Limb (tissue), 2 donors: ENCODE data around the gene MEGF6.

Experiments
- DNase-seq, 2 donors: peaks; one replicate each; pipeline ENCODE4 v3.0.0-alpha.2; 2016; ENCODE audit errors: extremely low spot score in 2 of 2

Gene MEGF6

DNA sequence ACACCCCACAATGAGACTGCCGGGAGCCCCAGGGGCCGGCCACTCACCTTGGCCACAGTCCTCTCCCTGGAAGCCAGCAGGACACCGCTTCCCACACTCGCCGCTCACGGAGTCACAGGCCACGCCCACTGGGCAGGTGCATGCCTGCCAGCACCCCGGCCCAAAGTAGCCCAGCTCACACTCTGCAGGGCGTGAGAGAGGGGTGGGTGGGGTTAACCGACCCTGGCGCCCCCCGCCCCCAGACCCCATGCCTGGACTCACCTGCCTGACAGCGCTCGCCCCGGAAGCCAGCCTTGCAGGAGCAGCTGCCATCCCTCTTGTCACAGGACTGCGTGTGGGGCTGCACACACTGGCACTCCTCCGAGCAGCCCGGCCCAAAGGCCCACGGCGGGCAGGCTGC is 106.1 kb downstream of the MEGF6 start:
- no peak for DNase-seq

- no peak for DNase-seq
These were observed 106.5 kb downstream of the MEGF6 start for GRCh38 chr1:3504822-3505153.

DNA sequence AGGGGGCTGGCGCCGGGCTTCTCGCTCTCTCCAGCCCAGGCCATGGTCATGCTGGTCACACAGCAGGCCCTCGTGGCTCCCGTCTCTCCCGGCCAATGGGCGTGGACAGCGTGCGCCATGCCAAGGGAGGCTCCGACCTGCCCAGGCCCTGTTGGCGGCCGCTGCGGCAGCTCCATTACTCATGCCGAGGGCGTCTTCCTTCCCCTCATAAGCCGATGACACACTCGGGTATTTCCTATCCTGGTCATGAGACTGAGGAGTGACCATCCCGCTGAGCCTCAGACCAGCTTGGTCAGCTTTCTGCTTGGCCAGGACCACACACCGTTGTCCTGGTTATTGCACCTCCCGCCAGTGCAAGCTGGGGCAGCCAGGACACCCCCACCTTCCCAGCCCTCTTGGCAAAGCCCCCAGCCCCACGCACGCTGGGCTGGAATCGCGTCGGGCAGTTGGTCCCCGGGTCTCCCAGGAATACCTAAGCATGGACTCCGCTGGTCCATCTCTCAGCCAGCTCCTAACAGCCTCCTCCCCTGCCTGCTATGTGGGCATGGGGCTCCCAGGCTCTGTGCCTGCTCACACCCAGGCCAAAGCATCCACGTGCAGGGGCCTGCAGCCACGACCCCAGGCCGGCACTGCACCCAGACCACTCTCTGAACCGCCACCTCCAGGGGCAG is 107.0 kb downstream of the MEGF6 start:
- no peak for DNase-seq

DNA sequence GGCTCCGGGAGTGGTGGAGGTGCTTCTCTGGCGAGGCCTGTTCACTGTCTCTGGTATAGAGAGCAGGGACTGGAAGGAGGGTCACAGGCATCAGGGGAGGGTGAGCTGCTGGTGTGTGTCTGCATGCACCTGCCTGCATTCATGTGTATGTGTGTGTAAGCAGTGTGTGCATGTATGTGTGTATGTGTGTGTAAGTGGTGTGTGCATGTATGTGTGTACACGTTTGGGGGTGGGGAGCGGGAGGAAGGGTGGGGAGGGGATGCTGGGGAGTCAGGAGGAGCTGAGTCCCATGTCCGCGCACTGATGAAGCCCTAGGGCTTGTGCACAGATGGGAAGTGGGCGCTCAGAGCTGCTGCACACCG is 107.8 kb downstream of the MEGF6 start:
- DNase-seq, result no peak

DNA sequence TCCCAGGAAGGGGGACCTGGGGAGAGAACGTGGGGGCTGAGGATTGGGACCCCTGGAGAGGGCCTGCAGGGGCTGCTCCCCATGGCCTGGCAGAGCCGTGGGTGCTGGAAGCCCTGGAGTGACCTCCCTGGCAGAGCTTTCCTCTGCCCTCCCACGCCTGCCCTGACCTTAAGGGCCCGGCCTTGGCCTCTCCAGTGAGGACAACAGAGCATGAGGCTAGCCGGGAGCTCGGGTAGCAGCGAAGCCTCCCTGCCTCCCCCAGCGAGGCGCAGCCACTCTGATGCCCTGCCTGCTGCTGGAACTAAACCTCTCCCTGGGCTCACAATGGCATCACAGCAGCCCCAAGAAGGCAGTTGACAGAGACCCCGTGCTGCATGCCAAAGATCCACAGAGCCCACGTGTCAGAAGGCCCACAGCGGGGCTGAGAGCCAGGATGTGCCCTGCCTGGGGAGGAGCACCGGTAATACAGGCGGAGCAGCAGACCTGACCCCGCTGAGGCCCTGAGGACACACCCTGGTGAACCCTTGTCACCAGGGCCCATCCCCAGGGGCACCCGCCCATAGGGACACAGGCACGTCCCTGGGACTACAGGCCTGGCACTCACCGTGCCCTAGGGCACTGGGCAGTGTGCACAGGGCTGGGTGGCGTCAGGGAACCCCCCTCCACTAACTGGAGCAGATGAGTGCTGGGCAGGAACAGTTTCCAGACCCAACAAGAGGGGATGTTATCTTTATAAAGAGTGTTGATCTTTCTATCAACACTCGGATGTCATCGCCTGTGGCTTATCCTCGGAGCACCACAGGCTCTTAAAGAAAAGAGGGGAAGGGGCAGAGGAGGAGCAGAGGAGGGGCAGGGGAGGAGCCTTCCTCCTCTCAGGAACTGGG is 108.4 kb downstream of the MEGF6 start:
- DNase-seq, result no peak

GRCh38 chr1:3501856-3502640 is 109.3 kb downstream of the MEGF6 start:
- DNase-seq, result peak in 1 of 2 donors; percentile 92

DNA sequence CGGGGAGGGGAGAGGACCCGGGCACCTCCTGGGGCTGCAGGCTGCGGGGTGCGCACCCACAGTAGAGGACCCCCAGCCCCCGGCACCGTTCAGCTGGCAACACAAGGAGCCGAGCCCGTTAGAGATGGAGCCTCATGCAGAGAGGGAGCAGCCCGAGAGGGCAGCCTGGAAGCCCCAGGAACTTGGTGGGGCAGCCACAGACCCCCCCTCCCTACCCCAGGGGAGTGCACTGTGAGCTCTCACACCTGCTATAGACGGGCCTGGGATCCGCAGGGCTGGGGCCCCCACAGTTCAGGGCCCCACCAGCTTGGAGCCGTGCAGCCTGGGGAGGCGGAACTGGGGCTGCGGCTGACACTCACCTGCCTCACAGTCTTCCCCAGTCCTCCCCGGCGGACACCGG is 109.9 kb downstream of the MEGF6 start:
- no peak for DNase-seq

GRCh38 chr1:3500265-3500835 is 111.0 kb downstream of the MEGF6 start:
- no peak for DNase-seq

DNA sequence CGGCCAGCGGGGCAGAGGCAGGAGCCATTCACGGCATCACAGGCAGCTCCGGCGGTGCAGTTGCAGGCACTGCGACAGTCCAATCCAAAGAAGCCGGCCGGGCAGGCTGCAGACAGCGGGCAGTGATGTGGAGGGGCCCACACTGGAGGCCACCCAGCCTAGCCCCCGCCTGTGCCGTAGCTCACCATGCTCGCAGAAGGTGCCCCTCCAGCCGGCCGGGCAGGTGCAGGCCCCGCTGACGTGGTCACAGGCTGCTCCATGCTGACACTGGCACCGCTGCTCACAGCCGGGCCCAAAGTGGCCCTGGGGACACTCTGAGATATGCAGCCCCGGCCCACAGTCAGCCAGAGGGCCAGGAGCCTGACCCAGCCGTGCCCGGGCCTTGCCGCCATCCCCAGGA is 111.7 kb downstream of the MEGF6 start:
- no peak for DNase-seq

- no peak for DNase-seq
These were observed 112.3 kb downstream of the MEGF6 start for GRCh38 chr1:3498986-3499385.

DNA sequence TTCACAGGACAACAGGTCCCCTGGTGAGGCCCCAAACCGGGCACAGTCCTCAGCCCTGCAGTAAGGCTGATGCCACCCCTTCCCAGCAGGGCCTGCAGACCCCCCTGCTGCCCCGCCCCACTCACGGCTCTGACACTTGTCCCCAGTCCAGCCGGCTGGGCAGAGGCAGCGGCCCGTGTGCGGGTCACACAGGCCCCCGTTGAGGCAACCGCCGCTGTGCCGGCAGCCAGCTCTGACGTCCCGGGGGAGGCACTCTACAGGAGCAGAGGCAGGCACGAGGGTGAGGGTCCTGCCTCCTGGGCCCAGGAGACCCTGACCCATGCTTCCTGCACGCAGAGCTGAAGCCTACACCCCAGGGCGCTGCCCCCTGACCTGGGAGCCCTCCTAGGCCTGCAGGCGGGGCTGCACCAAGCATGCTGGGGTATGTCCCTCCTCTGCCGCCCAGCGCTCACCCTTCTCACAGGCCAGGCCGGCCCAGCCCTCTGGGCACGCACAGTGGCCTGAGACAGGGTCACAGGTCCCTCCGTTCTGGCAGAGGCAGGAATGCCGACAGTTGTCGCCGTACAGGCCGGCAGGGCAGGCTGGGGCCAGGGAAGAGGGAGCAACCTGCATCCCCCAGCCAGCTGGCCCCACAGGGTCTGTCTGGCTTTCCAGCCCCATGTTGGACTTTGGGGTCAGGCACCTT is 112.9 kb downstream of the MEGF6 start:
- no peak for DNase-seq

GRCh38 chr1:3497521-3497920 is 113.8 kb downstream of the MEGF6 start:
- no peak for DNase-seq

DNA sequence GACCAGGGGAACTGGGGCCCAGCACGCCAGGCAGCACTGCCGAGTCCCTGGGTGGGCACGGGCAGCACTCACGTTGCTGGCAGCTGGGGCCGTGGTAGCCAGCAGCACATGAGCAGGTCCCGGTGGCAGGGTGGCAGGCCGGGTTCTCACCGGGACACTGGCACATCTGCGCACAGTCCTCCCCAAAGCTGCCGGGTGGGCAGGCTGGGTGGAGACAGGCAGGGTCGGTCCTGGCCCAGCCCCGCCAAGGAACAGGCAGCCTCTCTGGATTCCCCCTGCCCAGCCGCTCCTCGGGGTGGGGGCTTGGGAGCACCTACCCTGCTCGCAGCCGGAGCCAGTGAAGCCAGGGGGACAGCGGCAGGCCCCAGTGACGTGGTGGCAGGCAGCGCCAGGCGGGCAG is 114.4 kb downstream of the MEGF6 start:
- DNase-seq, result no peak

- DNase-seq, result no peak
These were observed 115.2 kb downstream of the MEGF6 start for GRCh38 chr1:3495776-3496745.

- no peak for DNase-seq
These were observed 116.7 kb downstream of the MEGF6 start for GRCh38 chr1:3494321-3495308.

GRCh38 chr1:3492545-3493246 is 118.6 kb downstream of the MEGF6 start:
- DNase-seq, result no peak

- DNase-seq, result peak; percentile 53 to 91
These were observed 119.7 kb downstream of the MEGF6 start for GRCh38 chr1:3491291-3492246.
